ENCODE data around the gene MAP3K20. TPM values are rescaled to one million over a fixed set of nuclear protein-coding genes. Genes with fewer than 3 reads are reported as not detected.

MAP3K20 gene
- polyA plus RNA-seq, 1 of the 3 experiments (the other 2 are of a cell fraction) = 8.5 TPM

- Histone ChIP-seq H3K9me2 (no peaks in the 10 kb centered on the region), H3F3A (replicated peaks; ENCODE audit: insufficient read depth) (no peaks in the 10 kb centered on the region), H3K4me2 (no peak overlapping the region), H3K36me3 (replicated peaks in 1 of 2; ENCODE audit: control insufficient read depth in 1 of 2, insufficient read depth in 2 of 2, low read length in 1 of 2) (no peaks in the 10 kb centered on the region), H3K79me2 (ENCODE audit: insufficient read depth) (no peaks in the 10 kb centered on the region), H3K9ac (no peak overlapping the region), H3K27me3 (ENCODE audit: insufficient read depth) (no peaks in the 10 kb centered on the region), H3K27ac (ENCODE audit: low read depth in 2 of 2, low read length in 1 of 2) (no peak overlapping the region), H2AFZ (ENCODE audit: low read depth) (no peak overlapping the region), H4K20me1 (ENCODE audit: insufficient read depth) (no peaks in the 10 kb centered on the region), H3K9me3 (no peaks in the 10 kb centered on the region), H3K4me1 (ENCODE audit: control insufficient read depth in 1 of 2, insufficient read depth in 2 of 2, low read depth in 1 of 2, low read length in 1 of 2) (no peaks in the 10 kb centered on the region), H3K4me3 (ENCODE audit: low read depth in 2 of 2, low read length in 1 of 2) (no peak overlapping the region)
- ChIA-PET POLR2A (no interaction called here), CTCF (no interaction called here)
- 45% methylated on average over 3 of the region's 3 CpGs for WGBS (ENCODE audit: low lambda C conversion rate)
- no peak for TF ChIP-seq IRF3 (IDR thresholded peaks at IDR 0.05; ENCODE audit: low read depth, low read length)
- no peak for TF ChIP-seq FOXM1 (IDR thresholded peaks at IDR 0.05; ENCODE audit: low read depth)
- TF ChIP-seq RFX5 (IDR thresholded peaks at IDR 0.05; ENCODE audit: low read length) = no peak
- no peak for TF ChIP-seq RAD21 (IDR thresholded peaks at IDR 0.05; ENCODE audit: low read length)
- TF ChIP-seq RXRA (IDR thresholded peaks at IDR 0.05; ENCODE audit: borderline replicate concordance, low read depth) = no peak
- no peak for DNase-seq
Measured at GRCh38 chr2:173278794-173279526, 203.3 kb downstream of the MAP3K20 start.

- Histone ChIP-seq H3K27me3 (ENCODE audit: insufficient read depth) (no peaks in the 10 kb centered on the region), H3K9me2 (no peaks in the 10 kb centered on the region), H2AFZ (ENCODE audit: low read depth) (no peak overlapping the region), H3K79me2 (ENCODE audit: insufficient read depth) (no peaks in the 10 kb centered on the region), H3K27ac (ENCODE audit: low read depth in 2 of 2, low read length in 1 of 2) (no peak overlapping the region), H4K20me1 (ENCODE audit: insufficient read depth) (no peaks in the 10 kb centered on the region), H3K4me3 (ENCODE audit: low read depth in 2 of 2, low read length in 1 of 2) (no peak overlapping the region), H3K4me1 (ENCODE audit: control insufficient read depth in 1 of 2, insufficient read depth in 2 of 2, low read depth in 1 of 2, low read length in 1 of 2) (no peaks in the 10 kb centered on the region), H3K36me3 (replicated peaks in 1 of 2; ENCODE audit: control insufficient read depth in 1 of 2, insufficient read depth in 2 of 2, low read length in 1 of 2) (no peaks in the 10 kb centered on the region), H3K9me3 (no peaks in the 10 kb centered on the region), H3K9ac (no peak overlapping the region), H3F3A (replicated peaks; ENCODE audit: insufficient read depth) (no peaks in the 10 kb centered on the region), H3K4me2 (no peak overlapping the region)
- 65% methylated on average over 3 of the region's 3 CpGs for WGBS (ENCODE audit: low lambda C conversion rate)
- TF ChIP-seq CTCF (IDR thresholded peaks at IDR 0.05) (no peak), EZH2phosphoT487 (IDR thresholded peaks at IDR 0.05; ENCODE audit: borderline replicate concordance, low read depth) (no peak), MEF2A (IDR thresholded peaks at IDR 0.05; ENCODE audit: borderline replicate concordance, low read depth) (no peak), POLR2AphosphoS5 (IDR thresholded peaks at IDR 0.05; ENCODE audit: low read depth, low read length) (no peak), IRF3 (IDR thresholded peaks at IDR 0.05; ENCODE audit: low read depth, low read length) (no peak), NRF1 (IDR thresholded peaks at IDR 0.05; ENCODE audit: low read depth, low read length) (no peak), SIN3A (IDR thresholded peaks at IDR 0.05; ENCODE audit: borderline replicate concordance, low read depth, low read length) (no peak), MAX (IDR thresholded peaks at IDR 0.05; ENCODE audit: low read depth) (no peak)
- CTCF ChIA-PET = interaction anchor here (1.0 kb wide), 1 partner anchor 9 kb away, joined by 3 read pairs; no protein-coding TSS in a partner anchor
- POLR2A ChIA-PET = no interaction called here
- DNase-seq = no peak
Measured at GRCh38 chr2:173279527-173279868, 203.9 kb downstream of the MAP3K20 start.

Measured in SK-N-SH (cell line).